ENCODE data around the gene UBR1.
"Not testable (repeated sequence)": the region's sequence is repeated elsewhere in the genome, so short reads cannot be mapped to it uniquely, and the experiment has no call there.

UBR1 gene

DNA sequence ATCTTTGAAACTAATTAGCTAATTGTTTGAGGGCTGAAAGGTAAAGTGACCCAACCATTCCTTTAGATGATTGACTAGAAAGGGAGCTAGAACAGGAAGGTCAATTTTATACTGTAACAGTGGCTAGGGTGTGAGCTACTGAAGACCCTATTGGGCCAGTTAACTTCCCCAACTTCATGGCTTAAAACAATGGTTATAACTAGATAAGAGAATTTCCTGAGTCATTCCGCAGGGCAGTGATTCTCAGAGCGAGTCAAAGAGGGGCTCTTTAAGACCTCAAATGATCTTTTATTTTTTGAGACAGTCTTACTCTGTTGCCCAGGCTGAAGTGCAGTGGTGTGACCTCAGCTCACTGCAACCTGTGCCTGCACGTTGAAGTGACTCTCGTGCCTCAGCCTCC is 151.5 kb downstream of the UBR1 start:
- no peak for DNase-seq

- DNase-seq = not testable (repeated sequence)
Measured at GRCh38 chr15:42948898-42949297, 156.9 kb downstream of the UBR1 start.

- no peak for DNase-seq
Measured at GRCh38 chr15:42940527-42940926, 165.3 kb downstream of the UBR1 start.

DNA sequence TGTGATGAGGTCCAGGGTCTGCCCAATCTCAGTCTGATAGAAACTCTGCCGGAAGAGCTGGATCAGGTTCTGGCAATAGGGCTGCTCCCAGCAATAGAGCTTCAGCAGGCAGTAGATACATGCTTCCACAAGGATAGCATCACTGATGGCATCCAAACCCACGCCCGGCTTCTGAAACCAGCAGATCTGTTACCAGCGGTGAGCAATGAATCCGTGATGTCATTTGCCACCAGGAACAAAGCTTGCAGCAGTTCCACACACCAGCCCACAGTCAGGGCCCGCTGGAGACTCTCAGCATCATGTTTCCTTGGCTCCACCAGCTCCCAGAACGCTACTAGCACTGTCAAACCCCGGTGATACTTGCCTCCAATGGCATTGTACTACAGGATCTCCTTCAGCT is 166.0 kb downstream of the UBR1 start:
- DNase-seq = no peak

DNA sequence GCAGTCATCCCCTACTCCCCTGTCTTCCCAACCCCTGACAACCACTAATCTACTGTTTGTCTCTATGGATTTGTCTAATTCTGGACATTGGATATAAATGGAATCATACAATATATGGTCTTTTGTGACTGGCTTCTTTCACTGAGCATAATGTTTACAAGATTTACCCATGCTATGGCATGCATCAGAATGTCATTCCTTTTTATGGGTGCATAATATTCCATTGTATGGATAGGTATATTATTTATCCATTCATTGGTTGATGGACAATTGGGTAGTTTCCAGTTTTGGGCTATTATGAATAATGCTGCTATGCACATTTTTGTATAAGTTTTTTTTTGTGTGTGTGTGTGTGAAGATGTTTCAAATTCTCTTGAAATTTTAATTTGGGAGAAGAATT is 168.7 kb downstream of the UBR1 start:
- no peak for DNase-seq

DNA sequence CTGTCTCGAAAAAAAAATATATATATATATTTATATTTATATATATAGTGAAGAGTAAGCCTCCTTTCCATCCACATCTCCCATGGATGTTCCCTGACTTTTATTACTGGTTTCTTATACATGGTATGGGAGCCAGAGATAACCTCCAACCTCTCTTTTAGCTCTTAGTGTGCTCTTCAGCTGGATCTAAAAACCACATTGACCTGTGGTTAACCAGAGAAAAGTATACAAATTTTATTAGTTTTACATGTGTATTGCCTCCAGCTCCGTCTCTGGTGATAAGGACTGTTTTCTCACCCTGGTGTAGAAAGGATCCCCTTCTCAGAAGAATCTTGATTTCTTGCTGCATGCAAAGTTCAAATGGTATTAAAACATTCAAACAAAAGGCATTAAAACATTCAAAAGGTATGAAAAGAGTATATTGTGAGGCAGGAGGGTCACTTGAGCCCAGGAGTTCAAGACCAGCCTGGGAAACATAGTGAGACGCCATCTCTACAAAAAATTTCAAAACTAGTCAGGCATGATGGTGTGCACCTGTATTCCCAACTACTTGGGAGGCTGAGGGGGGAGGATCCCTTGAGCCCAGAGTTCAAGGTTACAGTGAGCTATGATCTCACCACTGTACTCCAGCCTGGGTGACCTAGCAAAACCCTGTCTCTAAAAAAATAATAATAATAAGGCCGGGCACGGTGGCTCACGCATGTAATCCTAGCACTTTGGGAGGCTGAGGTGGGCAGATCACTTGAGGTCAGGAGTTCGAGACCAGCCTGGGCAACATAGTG is 171.8 kb downstream of the UBR1 start:
- no peak for DNase-seq

GRCh38 chr15:42932833-42933515 is 172.9 kb downstream of the UBR1 start:
- no peak for DNase-seq

- DNase-seq = no peak
Measured at GRCh38 chr15:42931702-42932486, 173.9 kb downstream of the UBR1 start.

DNA sequence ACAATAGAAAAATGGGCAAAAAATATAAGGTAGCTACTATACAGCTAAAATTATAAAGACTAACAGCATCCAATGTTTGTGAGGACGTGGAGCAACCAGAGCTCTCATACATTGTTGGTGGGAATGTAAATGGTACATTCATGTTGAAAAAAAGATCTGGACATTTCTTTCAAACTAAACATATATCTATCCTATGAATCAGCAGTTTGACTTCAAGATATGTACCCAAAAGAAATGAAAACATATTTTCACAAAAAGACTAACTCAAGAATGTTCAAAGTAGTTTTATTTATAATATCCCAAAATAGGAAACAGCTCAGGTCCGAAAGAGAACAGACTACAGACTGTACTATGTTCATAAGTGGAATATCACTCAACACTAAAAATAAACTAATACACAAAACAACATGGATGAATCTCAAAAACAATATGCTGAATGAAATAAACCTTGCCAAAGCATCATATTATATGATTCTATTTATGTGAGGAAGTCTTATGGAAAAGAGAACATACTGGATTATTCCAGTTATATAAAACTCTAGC is 176.5 kb downstream of the UBR1 start:
- no peak for DNase-seq

GRCh38 chr15:42921342-42921731 is 184.5 kb downstream of the UBR1 start:
- peak; percentile 83 for DNase-seq

GRCh38 chr15:42920519-42921341 is 185.1 kb downstream of the UBR1 start, which contains the start of gene TTBK2:
TTBK2 (minus strand) TSS chr15:42920778; CDS start chr15:42878617, 42,161 bp downstream.
- DNase-seq = peak; percentile 99

GRCh38 chr15:42919799-42920518 is 185.9 kb downstream of the UBR1 start:
- DNase-seq = no peak

DNA sequence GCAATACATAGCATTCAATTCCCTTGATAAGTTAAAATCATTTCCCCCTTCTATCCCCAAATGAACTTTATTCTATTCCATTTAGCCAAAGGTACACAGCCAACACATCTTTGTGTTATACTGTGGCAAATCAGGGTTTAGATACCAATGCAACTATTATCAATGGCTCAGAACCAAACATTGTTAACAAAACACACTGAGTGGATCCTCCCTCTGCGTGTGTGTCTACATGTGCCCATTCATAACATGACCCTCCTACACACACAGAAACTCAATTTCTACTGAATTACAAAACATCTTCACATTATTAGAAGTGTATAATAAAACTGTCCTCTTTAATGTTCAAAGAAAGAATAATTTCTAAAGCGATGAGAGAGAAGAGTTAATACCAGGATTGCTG is 186.5 kb downstream of the UBR1 start:
- no peak for DNase-seq

GRCh38 chr15:42918047-42918446 is 187.8 kb downstream of the UBR1 start:
- no peak for DNase-seq

DNA sequence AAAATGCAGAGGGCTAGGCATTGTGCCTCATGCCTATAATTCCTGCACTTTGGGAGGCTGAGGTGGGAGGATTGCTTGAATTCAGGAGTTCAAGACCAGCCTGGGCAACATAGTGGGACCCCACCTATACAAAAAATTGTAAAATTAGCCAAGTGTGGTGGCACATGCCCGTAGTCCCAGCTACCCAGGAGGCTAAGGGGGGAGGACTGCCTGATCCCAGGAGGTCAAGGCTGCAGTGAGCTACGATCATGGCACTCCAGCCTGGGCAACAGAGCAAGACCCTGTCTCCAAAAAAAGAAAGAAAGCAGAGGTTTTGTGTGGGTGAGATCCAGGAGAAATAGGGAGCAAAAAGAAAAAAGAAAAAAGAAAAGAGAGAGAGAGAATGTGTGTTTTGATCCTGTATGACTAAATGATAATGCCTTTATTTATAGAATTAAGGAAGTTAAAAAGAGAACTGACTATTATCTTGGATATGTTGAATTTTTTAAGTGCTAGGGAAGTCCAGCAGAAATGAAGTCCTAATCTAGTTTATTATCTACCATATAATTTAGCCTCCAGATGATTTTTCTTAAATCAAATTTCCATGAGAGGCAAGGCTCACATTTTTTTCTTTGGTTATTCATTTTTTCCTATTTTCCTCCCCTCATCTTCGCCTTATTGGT is 190.1 kb downstream of the UBR1 start:
- no peak for DNase-seq

- no peak for DNase-seq
Measured at GRCh38 chr15:42914728-42915497, 190.9 kb downstream of the UBR1 start.

DNA sequence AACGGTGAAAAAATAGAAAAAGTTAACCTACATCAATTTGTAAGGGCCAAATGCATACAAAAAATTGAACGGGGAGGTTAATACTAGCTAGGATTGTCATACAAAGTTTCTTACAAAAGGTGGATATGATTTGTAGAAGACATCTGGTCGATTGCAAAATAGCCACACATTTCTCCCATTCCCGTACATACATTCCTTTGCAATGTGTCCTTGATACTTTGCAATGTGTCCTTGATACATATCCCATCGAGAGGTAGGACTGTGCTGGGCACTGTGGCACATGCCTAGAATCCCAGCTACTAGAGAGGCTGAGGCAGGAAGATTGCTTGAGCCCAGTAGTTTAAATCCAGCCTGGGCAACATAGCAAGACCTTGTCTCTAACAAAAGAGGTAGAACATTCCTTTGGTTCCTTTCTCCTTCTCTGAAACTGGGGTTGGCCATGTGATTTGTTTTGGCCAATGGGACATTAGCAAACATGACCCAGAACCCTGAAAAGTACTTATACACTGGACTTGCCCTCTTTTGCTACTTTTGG is 194.7 kb downstream of the UBR1 start:
- no peak for DNase-seq

- no peak for DNase-seq
Measured at GRCh38 chr15:42908538-42908937, 197.3 kb downstream of the UBR1 start.

GRCh38 chr15:42903388-42904324 is 202.2 kb downstream of the UBR1 start:
- no peak for DNase-seq
